Activated T-helper 2 cell treated with anti-CD3 and anti-CD28 coated beads, Interferon-gamma antibody, Interleukin-2, Interleukin-4, amounts not matched to agents 10 μg/mL and 5 μg/mL and 100 μg/mL, durations not matched to agents 14 hours and 24 hours and 36 hours (primary cell): ENCODE results near the gene LRCH1. TPM values are rescaled to one million over a fixed set of nuclear protein-coding genes. Genes with fewer than 3 reads are reported as not detected.
A peak's percentile ranks its signal among the peaks of the same experiment; 100 is the strongest.

Experiments used
- DNase-seq: peaks from one replicate; pipeline ENCODE4 v3.0.0; 2021; ENCODE audit warnings: low spot score
- H3K27ac Mint-ChIP-seq: one replicate; pipeline ENCODE4 v1.8.0; 2021; ENCODE audit warnings: mixed read lengths
- H3K27me3 Mint-ChIP-seq: one replicate; pipeline ENCODE4 v1.8.0; 2021; ENCODE audit warnings: low read depth, mixed read lengths
- H3K36me3 Mint-ChIP-seq: one replicate; pipeline ENCODE4 v1.8.0; 2021; ENCODE audit warnings: low read depth, mixed read lengths
- H3K4me1 Mint-ChIP-seq: one replicate; pipeline ENCODE4 v1.8.0; 2021; ENCODE audit warnings: low read depth, mixed read lengths
- H3K4me3 Mint-ChIP-seq: one replicate; pipeline ENCODE4 v1.8.0; 2021; ENCODE audit warnings: low read depth, mild to moderate bottlenecking, moderate library complexity, mixed read lengths
- H3K9me3 Mint-ChIP-seq: one replicate; pipeline ENCODE4 v1.8.0; 2021; ENCODE audit warnings: mixed read lengths
- intact Hi-C: fragments of 100-400 bp; cut with micrococcal nuclease; formaldehyde crosslinking; loops from one replicate; pipeline ENCODE4 v1.15.1; 2023
- total RNA-seq: library from RNA; stranded (reverse); gene quantifications from 2 replicates; pipeline ENCODE4 v1.2.3, GENCODE V29; 2022

Gene LRCH1
- total RNA-seq, 1 donor from 2014 or later = 17.8 TPM

- no peak for DNase-seq
- Mint-ChIP-seq H3K27ac (no peak overlapping the region), H3K4me1 (peaks cover 23% of the 10 kb centered on the region), H3K9me3 (no peaks in the 10 kb centered on the region), H3K27me3 (no peaks in the 10 kb centered on the region), H3K36me3 (peaks cover 11% of the 10 kb centered on the region), H3K4me3 (no peak overlapping the region)
- intact Hi-C loops = no loop called here
Observed at GRCh38 chr13:46571189-46571908, 18.4 kb downstream of the LRCH1 start.

DNA sequence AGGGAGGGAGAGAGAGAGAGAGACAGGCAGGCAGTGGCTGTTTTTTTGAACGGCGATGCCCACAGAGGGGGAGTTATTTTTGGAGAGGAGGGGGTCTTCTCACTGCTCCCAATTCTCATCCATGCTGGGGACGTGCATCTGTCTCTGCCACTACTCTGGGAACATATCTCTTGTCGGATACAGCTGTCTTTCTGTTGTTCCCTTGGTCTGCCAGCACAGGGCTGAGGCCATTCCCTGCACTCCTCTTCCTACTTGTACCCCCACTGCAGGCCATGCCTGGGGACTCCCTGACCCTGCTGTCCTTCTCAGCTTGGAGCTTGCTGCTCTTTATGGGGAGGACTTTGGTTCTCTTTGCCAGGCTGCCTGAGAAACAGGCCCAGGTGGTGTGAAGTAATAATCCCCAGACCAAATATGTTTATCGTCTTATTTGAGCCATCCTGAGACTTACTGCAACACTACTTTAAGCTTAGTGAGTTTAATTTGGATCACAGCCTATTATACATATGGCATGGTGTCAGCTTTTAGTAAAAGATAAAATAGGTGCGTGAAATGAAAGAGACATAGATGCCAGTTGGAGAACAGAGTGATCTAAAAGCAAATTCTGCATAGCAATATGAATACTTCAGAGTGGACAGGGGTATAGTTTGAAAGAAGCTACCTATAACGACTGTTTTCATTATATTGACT is 19.1 kb downstream of the LRCH1 start:
- Mint-ChIP-seq H3K4me3 (no peak overlapping the region), H3K27ac (no peak overlapping the region), H3K4me1 (peaks cover 23% of the 10 kb centered on the region), H3K36me3 (peaks cover 11% of the 10 kb centered on the region), H3K27me3 (no peaks in the 10 kb centered on the region), H3K9me3 (no peaks in the 10 kb centered on the region)
- no peak for DNase-seq
- intact Hi-C loops = no loop called here

- DNase-seq = no peak
- peaks cover 11% of the 10 kb centered on the region for H3K36me3 Mint-ChIP-seq
- H3K4me3 Mint-ChIP-seq = no peak overlapping the region
- no peaks in the 10 kb centered on the region for H3K9me3 Mint-ChIP-seq
- no peak overlapping the region for H3K27ac Mint-ChIP-seq
- intact Hi-C loops = no loop called here
- no peaks in the 10 kb centered on the region for H3K27me3 Mint-ChIP-seq
- H3K4me1 Mint-ChIP-seq = peaks cover 30% of the 10 kb centered on the region
Observed at GRCh38 chr13:46572752-46573431, 19.9 kb downstream of the LRCH1 start.

GRCh38 chr13:46575301-46575771 is 22.4 kb downstream of the LRCH1 start:
- Mint-ChIP-seq H3K9me3 (no peaks in the 10 kb centered on the region), H3K4me3 (no peak overlapping the region), H3K4me1 (peaks cover 55% of the 10 kb centered on the region), H3K27ac (no peak overlapping the region), H3K27me3 (no peaks in the 10 kb centered on the region), H3K36me3 (peaks cover 11% of the 10 kb centered on the region)
- intact Hi-C loops = no loop called here
- DNase-seq = no peak

DNA sequence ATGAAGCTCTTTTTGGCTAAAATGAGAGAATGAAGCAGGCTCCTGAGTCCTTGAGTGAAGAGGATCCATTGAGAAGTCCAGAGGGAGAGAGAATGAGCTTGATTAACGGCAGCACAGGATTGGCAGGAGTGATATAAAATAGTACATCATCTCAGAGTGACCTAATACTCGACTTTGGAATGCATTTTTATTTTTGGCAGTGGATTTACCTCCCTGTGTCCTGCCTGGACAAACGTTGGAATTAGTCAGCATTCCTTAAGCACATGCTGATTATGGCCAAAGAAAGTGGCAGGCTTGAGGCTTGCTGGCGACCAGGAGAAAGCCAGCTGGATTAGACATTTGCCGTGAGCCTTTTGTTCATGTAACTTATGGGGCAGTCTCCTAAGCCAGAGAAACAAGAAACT is 22.9 kb downstream of the LRCH1 start:
- Mint-ChIP-seq H3K27me3 (no peaks in the 10 kb centered on the region), H3K36me3 (peaks cover 11% of the 10 kb centered on the region)
- intact Hi-C loops = no loop called here

GRCh38 chr13:46576762-46577161 is 23.8 kb downstream of the LRCH1 start:
- Mint-ChIP-seq H3K9me3 (no peaks in the 10 kb centered on the region), H3K4me3 (no peak overlapping the region), H3K36me3 (peaks cover 11% of the 10 kb centered on the region), H3K4me1 (peaks cover 53% of the 10 kb centered on the region), H3K27ac (no peak overlapping the region), H3K27me3 (no peaks in the 10 kb centered on the region)
- intact Hi-C loops = no loop called here
- no peak for DNase-seq

More for the DNA sequence above, 22.9 kb downstream of the LRCH1 start:
- Mint-ChIP-seq H3K4me3 (no peak overlapping the region), H3K27ac (no peak overlapping the region), H3K9me3 (no peaks in the 10 kb centered on the region), H3K4me1 (peaks cover 55% of the 10 kb centered on the region)
- DNase-seq = no peak

- DNase-seq = no peak
- Mint-ChIP-seq H3K36me3 (peaks cover 11% of the 10 kb centered on the region), H3K4me3 (no peak overlapping the region), H3K27me3 (no peaks in the 10 kb centered on the region), H3K27ac (peak overlapping the region; percentile 10), H3K9me3 (no peaks in the 10 kb centered on the region), H3K4me1 (peaks cover 53% of the 10 kb centered on the region)
- intact Hi-C loops = loop anchor here (2.0 kb wide), 4 partner anchors 15 to 61 kb away; partner anchors contain the start of gene LRCH1
Observed at GRCh38 chr13:46577696-46578589, 25.0 kb downstream of the LRCH1 start.

- H3K36me3 Mint-ChIP-seq = peaks cover 8% of the 10 kb centered on the region
- no peaks in the 10 kb centered on the region for H3K9me3 Mint-ChIP-seq
- no peak overlapping the region for H3K4me3 Mint-ChIP-seq
- H3K4me1 Mint-ChIP-seq = peaks cover 53% of the 10 kb centered on the region
- intact Hi-C loops = loop anchor here (2.0 kb wide), 4 partner anchors 14 to 62 kb away; partner anchors contain the start of gene LRCH1
- peak overlapping the region; percentile 29 for H3K27ac Mint-ChIP-seq
- no peak for DNase-seq
- H3K27me3 Mint-ChIP-seq = no peaks in the 10 kb centered on the region
Observed at GRCh38 chr13:46578590-46578975, 25.6 kb downstream of the LRCH1 start.

DNA sequence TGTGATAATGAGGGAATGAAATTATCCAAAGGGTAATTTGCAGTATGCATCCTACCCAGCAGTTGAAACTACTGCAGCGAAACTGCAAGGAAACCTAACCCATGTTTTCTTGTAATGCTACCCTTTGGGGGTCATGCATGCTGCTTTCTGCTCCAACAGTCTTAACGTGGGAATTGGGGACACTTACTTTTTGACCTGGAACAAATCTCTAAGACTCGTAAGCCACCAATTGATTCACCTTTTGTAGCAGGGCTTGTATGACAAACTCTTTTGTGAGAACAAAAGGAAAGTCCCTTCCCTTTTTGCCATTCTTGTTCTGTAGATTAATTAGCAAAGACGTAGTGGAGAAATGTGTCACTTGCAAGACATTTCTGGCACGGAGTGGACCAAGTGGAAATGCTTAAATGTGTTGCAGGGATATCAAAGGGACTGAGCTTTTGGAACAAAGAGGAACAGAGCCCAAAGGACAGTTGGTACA is 27.4 kb downstream of the LRCH1 start:
- Mint-ChIP-seq H3K4me3 (no peak overlapping the region), H3K27me3 (no peaks in the 10 kb centered on the region), H3K27ac (no peak overlapping the region), H3K9me3 (no peaks in the 10 kb centered on the region), H3K36me3 (peaks cover 4% of the 10 kb centered on the region), H3K4me1 (peaks cover 46% of the 10 kb centered on the region)
- intact Hi-C loops = no loop called here
- DNase-seq = no peak

DNA sequence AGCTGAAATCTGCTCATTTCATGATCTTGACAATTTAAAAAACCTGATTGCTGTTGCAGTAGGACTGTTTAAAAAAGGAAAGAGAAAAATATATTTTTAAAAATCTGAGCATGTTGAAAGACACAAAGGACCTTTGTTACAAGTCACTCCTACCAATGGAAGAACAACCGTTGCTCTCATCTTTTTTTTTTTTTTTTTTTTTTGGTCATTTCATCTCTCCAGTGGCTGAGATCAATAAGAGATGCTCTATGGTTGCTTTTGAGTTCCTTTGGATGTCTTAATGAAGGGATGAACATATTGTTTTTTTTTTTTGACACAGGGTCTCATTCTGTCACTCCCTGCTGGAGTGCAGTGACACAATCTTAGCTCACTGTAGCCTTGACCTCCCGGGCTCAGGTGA is 29.2 kb downstream of the LRCH1 start:
- H3K27ac Mint-ChIP-seq = no peak overlapping the region

DNA sequence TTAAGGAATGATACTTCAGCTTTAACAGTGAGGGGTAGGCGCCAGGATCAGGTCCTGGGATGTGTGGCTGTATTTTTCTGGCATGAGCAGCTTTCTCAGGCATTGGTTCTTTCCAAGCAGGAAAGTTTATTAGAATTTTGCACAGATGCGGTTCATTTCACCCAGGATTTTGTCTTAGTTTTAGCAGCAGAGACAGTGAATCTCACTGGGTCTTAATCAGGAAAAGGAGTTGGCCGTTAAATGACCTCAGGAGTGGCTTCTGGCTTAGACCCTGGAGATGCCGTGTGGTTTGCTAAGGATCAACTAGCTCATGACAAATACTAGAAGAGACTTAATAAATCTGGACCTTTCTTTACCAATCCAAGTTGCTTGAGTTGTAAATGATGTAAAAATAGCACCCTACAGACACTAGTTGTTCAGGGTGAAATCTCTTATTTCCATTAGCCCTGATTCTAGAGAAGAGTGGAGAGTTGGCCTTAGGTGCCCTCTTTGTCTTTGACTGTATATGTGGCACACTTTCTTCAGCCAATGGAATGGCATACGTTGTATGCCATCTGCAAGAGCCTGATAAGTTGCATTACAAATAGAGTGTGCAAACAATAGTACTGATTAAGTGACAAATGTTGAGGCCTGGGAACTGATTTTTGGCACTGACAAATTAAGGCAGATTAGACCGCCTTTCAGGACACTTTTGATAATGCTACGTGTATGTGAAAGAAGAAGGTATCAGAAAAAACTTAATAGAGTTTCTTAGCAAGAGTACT is 34.0 kb downstream of the LRCH1 start:
- no peak for DNase-seq
- no peaks in the 10 kb centered on the region for H3K9me3 Mint-ChIP-seq
- no peak overlapping the region for H3K4me3 Mint-ChIP-seq
- no peak overlapping the region for H3K27ac Mint-ChIP-seq
- intact Hi-C loops = no loop called here
- H3K27me3 Mint-ChIP-seq = no peaks in the 10 kb centered on the region
- peaks cover 17% of the 10 kb centered on the region for H3K4me1 Mint-ChIP-seq
- no peaks in the 10 kb centered on the region for H3K36me3 Mint-ChIP-seq

More for the DNA sequence above, 29.2 kb downstream of the LRCH1 start:
- intact Hi-C loops = no loop called here
- DNase-seq = no peak
- no peak overlapping the region for H3K4me3 Mint-ChIP-seq
- H3K9me3 Mint-ChIP-seq = no peaks in the 10 kb centered on the region
- H3K27me3 Mint-ChIP-seq = no peaks in the 10 kb centered on the region
- H3K4me1 Mint-ChIP-seq = peaks cover 41% of the 10 kb centered on the region
- H3K36me3 Mint-ChIP-seq = no peaks in the 10 kb centered on the region
